BJ (cell line): ENCODE data around the gene UST. TPM values are rescaled to one million over a fixed set of nuclear protein-coding genes. Genes with fewer than 3 reads are reported as not detected.
"Not testable (repeated sequence)": the region's sequence is repeated elsewhere in the genome, so short reads cannot be mapped to it uniquely, and the experiment has no call there.

Source experiments
- CTCF ChIA-PET: fragments of 350-600 bp; formaldehyde crosslinking; extraction: SDS; loops from one replicate; lab custom pipeline; 2021; ENCODE audit warnings: antibody characterized with exemption, inconsistent platforms; lab: Yijun Ruan, JAX
- POLR2A ChIA-PET: fragments of 300-600 bp; sonication (Branson Sonifier 250); formaldehyde crosslinking; extraction: SDS; loops from one replicate; lab custom pipeline; 2021; ENCODE audit warnings: antibody characterized with exemption; lab: Charles Lee
- DNase-seq: peaks from one replicate; pipeline ENCODE4 v3.0.0-alpha.2; 2011; ENCODE audit warnings: low read depth
- H3K27me3 ChIP-seq: 2 replicates; pipeline ENCODE4 v1.6.0; 2011; ENCODE audit warnings: low read length; ENCODE audit not compliant: control insufficient read depth, insufficient read depth
- H3K36me3 ChIP-seq: 2 replicates; pipeline ENCODE4 v1.5.1; 2011; ENCODE audit warnings: low read length; ENCODE audit not compliant: control insufficient read depth, insufficient read depth
- H3K4me3 ChIP-seq: 2 replicates; pipeline ENCODE4 v1.5.1; 2011; ENCODE audit warnings: low read depth, mild to moderate bottlenecking, control low read depth, low read length
- polyA plus RNA-seq: library from polyadenylated mRNA; depleted of rRNA; stranded (reverse); fragments of >200 nt; gene quantifications from 2 replicates; pipeline ENCODE4 v1.2.3, GENCODE V29; 2011
- TF ChIP-seq, protein P1 (sequence below): IDR thresholded peaks from 2 replicates; pipeline ENCODE4 v1.5.1; 2011; ENCODE audit warnings: low read depth, mild to moderate bottlenecking, control low read depth, inconsistent platforms, low read length, moderate library complexity; ENCODE audit not compliant: insufficient read depth

The UST gene
- polyA plus RNA-seq, 1 experiment: 6.8 TPM

DNA sequence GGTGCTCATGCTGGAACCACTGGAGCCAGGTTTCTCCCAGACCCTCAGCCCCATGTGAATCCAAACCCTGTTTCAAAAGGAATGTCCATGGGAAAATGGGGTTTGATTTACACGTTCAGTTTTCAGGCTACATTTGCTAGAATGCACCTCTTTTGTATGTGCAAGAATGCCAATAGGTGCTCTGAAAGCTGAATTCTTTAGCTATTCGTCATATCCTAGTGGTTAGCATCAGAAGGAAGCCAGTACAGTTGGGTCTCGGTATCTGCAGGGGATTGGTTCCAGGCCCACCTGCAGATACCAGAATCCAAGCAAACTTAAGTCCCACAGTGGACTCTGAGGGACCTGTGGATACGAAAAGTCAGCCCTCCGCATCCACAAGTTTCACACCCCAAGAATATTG, 93.4 kb downstream of the UST start:
- DNase-seq: no peak
- ChIA-PET POLR2A (no interaction called here), CTCF (interaction anchor here (1.0 kb wide), 1 partner anchor 262 kb away, joined by 3 read pairs; no protein-coding TSS in a partner anchor)
- TF ChIP-seq, protein P1, sequence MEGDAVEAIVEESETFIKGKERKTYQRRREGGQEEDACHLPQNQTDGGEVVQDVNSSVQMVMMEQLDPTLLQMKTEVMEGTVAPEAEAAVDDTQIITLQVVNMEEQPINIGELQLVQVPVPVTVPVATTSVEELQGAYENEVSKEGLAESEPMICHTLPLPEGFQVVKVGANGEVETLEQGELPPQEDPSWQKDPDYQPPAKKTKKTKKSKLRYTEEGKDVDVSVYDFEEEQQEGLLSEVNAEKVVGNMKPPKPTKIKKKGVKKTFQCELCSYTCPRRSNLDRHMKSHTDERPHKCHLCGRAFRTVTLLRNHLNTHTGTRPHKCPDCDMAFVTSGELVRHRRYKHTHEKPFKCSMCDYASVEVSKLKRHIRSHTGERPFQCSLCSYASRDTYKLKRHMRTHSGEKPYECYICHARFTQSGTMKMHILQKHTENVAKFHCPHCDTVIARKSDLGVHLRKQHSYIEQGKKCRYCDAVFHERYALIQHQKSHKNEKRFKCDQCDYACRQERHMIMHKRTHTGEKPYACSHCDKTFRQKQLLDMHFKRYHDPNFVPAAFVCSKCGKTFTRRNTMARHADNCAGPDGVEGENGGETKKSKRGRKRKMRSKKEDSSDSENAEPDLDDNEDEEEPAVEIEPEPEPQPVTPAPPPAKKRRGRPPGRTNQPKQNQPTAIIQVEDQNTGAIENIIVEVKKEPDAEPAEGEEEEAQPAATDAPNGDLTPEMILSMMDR: no peak
- no peak overlapping the region for H3K4me3 ChIP-seq
- H3K36me3 ChIP-seq: no peaks in the 10 kb centered on the region
- H3K27me3 ChIP-seq: no peaks in the 10 kb centered on the region

DNA sequence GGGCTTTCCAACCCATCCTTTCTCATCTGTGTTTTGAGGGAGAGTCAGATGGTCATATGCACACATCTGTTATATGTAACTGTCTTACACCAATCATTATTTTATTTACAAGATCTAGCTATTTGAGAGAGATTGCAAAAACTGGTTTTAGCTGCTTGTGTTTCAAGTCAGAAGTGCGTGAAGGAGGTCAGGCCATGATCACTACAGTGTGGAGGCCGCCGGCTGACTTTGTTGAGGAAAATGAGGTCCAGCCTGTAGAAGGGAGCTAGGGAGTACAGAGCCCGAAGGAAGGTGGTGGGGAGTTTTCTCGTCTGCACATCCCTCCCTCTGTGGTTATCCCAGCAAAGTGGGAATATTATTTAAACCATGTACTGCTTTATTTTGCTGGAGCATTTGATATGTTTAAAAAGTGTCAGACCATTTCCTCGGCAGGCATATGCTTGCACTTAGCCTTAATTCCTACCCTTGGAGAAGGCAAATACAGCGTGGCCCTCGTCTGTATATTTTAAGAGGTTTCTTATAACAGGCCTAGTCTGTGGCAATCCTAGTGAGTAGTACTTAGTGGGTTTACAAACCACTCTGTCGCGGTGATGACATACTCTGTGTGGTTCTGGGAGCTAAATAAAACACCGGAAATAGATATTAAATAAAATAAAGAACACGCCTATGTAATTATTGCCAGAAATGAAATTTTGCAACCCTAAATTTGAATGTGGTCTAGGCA, 95.6 kb downstream of the UST start:
- ChIA-PET POLR2A (no interaction called here), CTCF (no interaction called here)
- Histone ChIP-seq H3K27me3 (no peaks in the 10 kb centered on the region), H3K36me3 (no peaks in the 10 kb centered on the region), H3K4me3 (no peak overlapping the region)
- TF ChIP-seq, protein P1: no peak
- no peak for DNase-seq

DNA sequence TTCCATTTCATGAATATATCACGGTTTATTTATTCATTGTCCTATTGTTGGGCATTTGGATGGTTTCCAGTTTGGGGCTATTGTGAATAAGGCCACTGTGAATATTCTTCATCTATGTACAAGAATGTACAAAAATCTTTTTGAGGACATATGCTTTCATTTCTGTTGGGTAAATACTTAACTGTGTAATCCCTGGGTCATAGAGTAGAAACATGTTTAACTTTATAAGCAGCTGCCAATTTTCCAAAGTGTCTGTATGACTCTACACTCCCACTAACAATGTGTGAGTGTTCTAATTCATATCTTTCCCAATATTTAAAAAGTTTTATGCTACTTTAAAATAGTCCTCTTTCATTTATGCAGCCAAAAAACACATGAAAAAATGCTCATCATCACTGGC, 98.6 kb downstream of the UST start:
- DNase-seq: no peak
- Histone ChIP-seq H3K4me3 (no peak overlapping the region), H3K36me3 (no peaks in the 10 kb centered on the region), H3K27me3 (no peaks in the 10 kb centered on the region)
- CTCF ChIA-PET: no interaction called here
- TF ChIP-seq, protein P1: no peak
- POLR2A ChIA-PET: no interaction called here

DNA sequence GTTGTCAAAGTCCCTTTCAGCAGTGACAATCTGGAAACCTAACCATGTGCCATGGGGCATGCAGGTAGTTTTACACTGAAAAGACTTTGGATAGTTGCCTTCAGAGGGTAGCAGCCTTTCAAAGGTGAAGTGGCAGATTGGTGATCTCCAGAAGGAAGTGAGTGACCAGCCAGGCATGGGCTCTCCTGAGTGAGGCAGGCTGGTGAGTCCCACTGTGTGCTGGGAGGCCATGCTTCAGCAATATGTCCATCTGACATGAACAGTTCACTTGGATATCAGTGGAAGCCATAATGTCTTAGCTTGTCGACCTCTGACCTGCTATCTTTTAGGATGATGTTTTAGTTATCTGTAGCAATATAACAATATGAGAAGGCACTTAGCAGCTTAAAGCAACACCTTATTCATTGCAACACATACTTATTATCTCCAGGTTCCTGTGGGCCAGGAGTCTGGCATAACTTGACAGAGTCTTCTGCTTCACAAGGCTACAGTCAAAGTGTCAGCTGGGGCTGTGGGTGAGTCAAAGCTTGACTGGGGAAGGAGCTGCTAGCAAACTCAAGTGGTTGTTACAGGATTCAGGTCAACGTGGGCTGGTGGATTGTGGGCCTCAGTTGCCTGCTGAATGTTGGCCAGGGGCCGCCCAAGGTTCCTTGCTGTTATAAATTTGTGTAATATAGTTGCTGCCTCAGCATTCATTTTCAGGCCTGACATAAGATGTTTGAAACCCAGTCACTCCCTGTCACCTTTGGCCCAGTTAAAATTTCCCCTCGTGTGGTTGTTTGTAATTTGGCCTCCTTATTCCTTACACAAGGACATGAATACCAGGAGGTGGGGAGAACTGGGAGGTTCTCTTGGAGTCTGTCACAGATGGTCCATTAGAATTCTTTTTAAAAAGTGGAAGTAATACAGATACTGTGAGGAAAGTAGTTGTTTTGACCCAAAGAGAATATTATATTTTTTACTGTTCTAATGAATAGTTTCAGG, 100.2 kb downstream of the UST start:
- TF ChIP-seq, protein P1: no peak
- no peak overlapping the region for H3K4me3 ChIP-seq
- CTCF ChIA-PET: interaction anchor here (1.7 kb wide), 1 partner anchor 9 kb away, joined by 4 read pairs; no protein-coding TSS in a partner anchor
- no peak for DNase-seq
- 0 out of 2 replicates have a peak, but pooled peaks cover 2% of the 10 kb centered on the region for H3K27me3 ChIP-seq
- POLR2A ChIA-PET: no interaction called here
- H3K36me3 ChIP-seq: no peaks in the 10 kb centered on the region

DNA sequence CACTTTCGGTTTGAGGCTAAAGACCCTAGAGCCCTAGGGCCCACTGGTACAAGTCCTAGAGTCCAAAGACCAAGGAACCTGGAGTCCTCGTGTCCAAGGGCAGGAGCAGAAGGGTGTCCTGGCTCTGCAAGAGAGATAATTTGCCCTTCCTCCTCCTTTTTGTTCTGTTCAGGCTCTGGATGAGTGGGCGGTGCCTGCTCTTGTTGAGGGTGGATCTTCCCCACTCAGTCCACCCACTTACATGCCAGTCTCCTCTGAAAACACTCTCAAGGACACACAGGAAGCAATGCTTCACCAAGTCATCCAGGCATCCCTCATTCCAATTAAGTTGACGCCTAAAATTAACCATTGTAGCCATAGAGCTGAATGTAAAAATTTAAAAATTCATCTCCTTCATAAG, 102.1 kb downstream of the UST start:
- ChIA-PET POLR2A (no interaction called here), CTCF (interaction anchor here (0.7 kb wide), 1 partner anchor 656 kb away, joined by 3 read pairs; no protein-coding TSS in a partner anchor)
- Histone ChIP-seq H3K4me3 (no peak overlapping the region), H3K36me3 (no peaks in the 10 kb centered on the region), H3K27me3 (0 out of 2 replicates have a peak, but pooled peaks cover 2% of the 10 kb centered on the region)
- TF ChIP-seq, protein P1: no peak
- no peak for DNase-seq

DNA sequence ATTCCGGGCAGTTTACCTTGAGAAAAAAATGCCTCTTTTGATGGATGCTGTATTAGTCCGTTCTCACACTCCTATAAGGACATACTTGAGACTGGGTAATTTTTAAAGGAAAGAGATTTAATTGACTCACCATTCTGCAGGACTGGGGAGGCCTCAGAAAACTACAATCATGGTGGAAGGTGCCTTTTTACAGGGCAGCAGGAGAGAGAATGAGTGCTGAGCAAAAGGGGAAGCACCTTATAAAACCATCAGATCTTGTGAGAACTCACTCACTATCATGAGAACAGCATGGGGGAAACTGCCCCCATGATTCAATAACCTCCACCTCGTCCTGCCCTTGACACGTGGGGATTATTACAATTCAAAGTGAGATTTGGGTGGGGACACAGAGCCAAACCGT, 102.6 kb downstream of the UST start:
- POLR2A ChIA-PET, H3K27me3 ChIP-seq, DNase-seq, H3K4me3 ChIP-seq, H3K36me3 ChIP-seq: not testable (repeated sequence)
- CTCF ChIA-PET: interaction anchor here (0.7 kb wide), 1 partner anchor 656 kb away, joined by 3 read pairs; no protein-coding TSS in a partner anchor
